Activated CD8-positive, alpha-beta memory T cell treated with anti-CD3 and anti-CD28 coated beads for 4 hours (primary cell): ENCODE data around the gene SLC29A4.
"Not testable (repeated sequence)": the region's sequence is repeated elsewhere in the genome, so short reads cannot be mapped to it uniquely, and the experiment has no call there.

Experiments
- DNase-seq, 2 donors: peaks; one replicate each; pipeline ENCODE4 v3.0.0-alpha.2; 2020; ENCODE audit warnings: low read depth in 2 of 2

Gene SLC29A4

DNA sequence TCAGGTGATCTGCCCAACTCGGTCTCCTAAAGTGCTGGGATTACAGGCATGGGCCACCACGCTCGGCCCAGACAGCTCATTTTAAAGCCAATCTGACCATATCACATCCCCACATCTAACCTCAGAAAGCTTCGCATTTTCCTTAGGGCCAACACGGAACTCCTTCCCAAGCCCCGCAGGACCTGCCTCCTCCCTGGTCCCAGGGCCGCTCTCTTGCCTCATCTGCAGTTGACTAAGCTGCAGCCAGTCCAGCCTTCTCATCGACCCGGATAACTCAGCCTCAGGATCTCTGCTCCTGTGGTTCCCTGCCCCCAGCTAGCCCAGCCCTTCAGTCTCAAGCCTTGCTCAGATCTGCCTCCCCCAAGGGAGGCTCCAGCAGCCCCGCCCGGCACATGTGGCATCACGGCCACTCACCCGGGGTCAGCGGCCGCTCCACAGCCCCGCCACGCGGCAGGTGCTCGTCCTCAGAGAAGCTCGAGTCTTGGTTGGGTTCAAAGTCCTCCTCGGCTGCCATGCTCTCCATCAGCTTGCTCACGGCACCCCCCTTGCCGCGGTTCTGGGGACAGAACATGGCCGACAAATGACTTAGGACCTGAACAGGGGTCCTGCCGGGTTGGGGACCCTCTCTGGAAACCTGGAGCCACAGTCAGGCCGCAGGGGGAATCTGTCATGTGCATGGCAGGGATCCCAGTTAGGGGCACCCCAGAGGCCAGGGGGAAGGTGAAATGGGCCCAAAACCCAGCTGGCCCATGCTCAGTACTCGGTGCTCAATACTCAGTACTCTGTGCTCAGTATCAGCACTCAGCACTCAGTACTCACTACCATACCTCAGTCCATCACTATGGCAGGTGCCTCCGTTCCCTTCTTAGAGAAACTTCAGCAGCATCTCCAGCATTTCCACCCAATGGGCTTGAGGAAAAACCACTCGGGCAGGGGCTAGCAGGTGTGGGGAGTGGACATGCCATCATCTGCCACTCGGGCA lies 41.3 kb downstream of the SLC29A4 start:
- not testable (repeated sequence) for DNase-seq

DNA sequence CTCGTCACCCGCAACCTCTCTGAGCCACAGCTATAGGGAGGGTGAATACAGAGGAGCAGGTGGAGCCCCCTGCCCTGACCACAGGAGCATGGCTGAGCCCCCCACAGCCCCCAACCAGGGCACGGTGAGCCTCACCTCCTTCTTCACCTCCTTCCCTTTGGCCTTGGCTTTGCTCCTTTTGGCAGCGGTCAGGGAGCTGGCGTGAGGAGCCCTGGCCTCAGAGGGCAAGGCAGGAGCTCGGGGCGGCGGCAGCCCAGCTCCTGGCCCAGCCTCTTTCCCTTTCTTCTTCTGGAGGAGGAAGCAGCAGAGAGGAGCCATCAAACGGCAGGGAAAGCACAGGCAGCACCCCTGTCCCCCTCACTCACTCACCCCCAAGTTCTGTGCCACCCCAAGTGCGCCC lies 42.2 kb downstream of the SLC29A4 start:
- DNase-seq: no peak

DNA sequence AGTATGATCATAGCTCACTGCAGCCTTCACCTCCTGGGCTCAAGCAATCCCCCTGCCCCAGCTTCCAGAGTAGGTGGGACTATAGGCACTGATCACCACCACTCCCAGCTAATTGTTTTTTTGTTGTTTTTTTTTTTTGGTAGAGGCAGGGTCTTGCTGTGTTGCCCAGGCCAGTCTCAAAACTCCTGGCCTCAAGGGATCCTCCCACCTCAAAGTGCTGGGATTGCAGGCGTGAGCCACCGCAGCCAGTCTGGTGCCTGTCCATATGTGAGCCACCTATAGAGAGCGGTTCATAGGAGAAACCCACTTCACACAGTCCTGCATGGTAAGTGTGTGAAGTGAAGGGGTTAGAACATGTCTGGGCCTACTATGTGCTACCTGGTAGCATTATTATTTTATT lies 47.5 kb downstream of the SLC29A4 start:
- DNase-seq: no peak

DNA sequence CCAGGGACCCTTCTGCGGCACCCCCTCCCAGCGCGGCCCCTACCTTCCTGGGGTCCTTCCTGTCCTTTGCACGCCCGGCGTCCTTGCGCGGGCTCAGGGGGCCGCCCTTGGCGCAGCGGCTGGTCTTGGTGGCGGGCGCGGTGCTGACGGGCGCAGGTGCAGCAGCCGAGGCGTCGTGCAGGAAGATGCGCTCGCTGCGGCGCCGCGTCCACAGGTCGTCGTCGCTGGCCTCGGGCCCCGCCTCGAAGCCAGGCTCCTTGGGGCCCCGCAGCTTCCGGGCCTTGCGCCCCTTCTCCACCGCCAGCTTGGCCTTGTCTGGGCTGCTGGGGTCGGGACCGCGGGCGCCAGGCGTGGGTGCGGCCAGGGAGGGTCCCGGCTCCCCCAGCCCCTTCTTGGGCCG lies 49.8 kb downstream of the SLC29A4 start:
- DNase-seq: no peak

DNA sequence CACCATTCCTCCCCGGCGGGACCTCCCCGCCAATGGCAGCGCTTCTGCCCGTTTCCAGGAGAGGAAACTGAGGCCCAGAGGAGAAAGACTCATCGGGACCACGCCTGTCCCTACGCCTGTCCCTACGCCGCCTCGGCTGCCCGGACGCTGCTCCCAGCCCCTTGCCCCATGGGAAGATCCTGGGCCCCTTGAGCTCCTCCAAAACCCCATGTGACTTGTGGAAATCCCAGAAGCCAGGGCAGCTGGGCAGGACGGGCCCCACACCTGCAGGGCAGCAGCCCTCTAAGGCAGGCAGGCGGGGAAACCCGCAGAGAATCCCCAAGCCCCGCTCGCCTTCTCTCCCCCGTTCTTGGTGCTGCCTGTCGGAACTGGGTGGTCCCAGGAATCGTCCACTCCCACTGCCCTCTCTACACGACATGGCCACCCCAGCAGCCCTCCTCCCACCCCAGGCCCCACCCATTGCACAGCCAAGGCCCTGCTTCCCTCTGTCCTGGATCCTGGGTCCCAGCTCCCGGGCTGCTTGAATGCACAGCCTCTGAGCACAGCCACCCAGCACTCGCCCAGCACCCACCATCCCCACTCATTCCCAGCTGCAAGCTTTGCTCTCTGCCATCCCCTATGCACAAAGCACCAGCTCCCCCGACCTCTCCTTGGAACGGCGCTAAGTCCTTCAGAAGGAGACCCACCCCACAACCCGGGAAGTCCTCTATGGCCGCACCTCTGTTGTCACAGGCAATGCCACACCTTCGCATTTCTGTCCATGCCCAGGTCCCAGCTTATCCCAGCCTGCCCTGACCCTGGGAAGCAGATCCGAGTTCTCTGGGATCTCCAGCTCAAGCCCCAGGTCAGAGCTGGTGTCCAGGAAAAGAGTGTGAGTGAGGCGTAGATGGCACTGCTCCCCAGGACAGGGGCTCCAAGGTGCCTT lies 50.6 kb downstream of the SLC29A4 start:
- DNase-seq: no peak

DNA sequence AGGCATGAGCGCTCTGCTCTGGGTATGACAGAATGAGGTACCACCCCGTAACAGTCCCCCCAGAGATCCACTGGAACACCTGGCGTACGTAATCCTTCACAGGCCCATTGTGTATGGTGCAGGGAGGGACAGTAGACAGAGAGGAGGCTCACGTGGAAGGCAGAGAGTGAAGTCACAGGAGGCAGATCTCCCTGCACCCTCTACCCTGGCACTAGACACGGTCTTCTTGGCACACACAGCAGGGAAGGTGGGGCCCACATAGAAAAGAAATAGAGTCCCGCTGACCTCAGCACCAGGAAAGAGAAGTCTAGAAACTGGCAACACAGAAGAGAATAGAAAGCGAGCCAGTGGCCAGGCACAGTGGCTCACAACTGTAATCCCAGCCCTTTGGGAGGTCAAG lies 51.9 kb downstream of the SLC29A4 start:
- DNase-seq: no peak

DNA sequence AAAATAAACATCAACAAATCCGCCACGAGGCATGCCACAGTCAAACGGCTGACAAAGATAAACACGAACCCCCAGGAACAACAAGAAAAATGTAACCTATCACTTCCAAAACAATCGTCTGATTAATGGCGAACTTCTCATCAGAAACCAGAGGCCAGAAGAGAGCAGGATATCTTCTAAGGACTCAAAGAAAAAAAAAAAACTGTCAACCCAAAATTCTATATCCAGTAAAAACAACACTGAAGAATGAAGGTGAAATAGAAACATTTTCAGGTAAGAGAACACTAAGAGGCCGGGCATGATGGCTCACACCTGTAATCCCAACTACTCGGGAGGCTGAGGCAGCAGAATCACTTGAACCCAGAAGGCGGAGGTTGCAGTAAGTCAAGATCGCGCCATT lies 54.3 kb downstream of the SLC29A4 start:
- no peak for DNase-seq

DNA sequence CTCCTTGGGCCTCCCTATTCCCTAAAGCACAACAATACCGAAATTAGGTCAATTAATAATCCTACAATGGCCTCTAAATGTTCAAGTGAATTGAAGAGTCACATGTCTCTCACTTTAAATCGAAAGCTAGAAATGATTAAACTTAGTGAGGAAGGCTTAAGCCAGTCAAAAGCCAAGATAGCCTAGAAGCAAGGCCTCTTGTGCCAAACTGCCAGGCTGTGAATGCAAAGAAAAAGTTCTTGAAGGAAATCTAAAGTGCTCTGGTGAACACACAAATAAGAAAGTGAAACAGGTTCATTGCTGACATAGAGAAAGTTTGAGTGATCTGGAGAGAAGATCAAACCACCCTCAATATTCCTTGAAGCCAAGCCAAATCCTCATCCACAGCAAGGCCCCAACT lies 57.2 kb downstream of the SLC29A4 start:
- no peak for DNase-seq

DNA sequence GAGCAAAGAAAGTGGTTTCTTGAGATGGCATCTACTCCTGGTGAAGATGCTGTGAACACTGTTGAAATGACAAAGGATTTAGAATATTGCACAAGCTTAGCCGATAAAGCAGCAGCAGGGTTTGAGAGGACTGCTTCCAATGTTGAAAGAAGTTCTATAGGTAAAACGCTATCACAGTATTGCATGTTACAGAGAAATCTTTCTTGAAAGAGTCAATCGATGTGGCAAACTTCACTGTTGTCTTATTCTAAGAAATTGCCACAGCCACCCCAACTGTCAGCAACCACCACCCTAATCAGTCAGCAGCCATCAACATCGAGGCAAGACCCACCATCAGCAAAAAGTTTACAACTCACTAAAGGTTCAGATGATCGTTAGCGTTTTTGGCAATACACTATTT lies 59.9 kb downstream of the SLC29A4 start:
- DNase-seq: no peak

DNA sequence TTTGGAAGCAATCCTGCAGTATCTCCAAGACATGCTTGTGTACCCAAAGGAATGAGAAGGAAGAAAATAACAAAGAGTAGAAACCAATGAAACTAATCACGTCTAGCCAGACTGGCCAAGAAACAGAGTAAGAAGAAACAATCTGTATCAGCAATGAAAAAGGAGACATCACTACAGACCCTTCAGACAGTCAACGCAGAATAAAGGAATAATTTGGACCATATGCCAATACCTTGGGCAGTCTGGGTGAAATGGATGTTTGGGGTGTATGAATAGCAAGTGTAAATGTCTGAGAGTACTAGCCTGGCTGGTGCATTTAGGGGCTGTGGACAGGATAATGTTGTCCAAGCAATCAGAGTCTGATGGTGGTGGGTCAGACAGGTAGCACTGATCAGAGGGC lies 61.1 kb downstream of the SLC29A4 start:
- no peak for DNase-seq

DNA sequence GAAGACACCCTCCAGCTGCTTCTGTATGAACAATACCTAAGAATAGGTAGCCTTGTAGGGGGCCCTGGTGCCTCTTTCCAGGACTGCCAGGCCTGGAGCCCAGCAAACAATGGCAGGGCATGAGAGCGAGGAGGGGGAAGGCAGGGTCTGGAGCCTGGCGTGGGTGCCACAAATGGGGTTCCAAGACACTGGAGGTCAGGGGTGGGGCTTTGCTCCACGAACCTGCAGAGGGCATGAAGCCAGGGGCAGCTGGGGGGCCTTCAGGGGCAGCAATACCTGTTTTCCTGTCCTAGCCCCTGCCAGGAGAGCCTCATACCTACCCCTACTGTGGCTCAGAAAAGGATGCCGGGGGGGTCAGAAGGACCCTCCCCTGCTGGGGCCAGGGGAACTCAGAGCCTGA lies 61.6 kb downstream of the SLC29A4 start:
- no peak for DNase-seq

DNA sequence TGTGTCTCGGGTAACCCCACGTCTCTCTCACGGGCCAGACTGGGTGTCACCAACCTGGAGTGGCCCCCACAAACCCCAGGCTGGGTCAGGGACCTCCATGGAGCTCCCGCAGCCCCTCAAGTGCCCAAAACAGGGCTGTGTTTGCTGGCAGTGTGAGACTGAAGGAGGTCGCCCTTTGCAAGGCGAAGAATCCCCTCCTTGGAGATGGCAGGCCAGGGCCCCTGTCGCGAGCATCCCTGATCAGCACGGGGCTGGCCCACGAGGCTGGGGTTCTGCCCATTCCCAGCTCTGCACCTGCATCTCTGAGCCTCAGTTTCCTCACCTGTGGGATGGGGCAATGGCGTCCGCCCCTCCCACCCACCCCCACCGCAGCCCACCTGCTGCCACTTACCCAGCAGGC lies 62.4 kb downstream of the SLC29A4 start:
- no peak for DNase-seq

DNA sequence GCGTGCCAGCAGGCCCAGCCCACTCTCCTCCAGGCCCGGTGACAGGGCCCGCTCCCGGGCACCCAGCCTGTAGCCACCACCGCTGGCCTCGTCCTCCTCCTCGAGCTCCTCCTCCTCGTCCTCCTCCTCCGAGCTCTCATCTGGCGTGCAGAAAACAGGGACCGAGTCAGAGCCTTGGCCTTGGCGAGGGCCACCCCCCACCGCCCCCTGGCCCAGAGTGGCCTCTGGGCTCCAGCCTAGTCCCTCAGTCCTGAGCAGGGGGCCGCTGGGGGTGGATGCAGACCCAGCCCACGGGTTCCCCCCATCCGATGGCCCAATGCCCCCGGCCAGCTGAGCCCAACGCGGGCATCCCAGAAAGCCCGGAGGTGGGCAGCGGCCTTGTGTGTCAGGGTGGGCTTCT lies 62.9 kb downstream of the SLC29A4 start:
- no peak for DNase-seq

DNA sequence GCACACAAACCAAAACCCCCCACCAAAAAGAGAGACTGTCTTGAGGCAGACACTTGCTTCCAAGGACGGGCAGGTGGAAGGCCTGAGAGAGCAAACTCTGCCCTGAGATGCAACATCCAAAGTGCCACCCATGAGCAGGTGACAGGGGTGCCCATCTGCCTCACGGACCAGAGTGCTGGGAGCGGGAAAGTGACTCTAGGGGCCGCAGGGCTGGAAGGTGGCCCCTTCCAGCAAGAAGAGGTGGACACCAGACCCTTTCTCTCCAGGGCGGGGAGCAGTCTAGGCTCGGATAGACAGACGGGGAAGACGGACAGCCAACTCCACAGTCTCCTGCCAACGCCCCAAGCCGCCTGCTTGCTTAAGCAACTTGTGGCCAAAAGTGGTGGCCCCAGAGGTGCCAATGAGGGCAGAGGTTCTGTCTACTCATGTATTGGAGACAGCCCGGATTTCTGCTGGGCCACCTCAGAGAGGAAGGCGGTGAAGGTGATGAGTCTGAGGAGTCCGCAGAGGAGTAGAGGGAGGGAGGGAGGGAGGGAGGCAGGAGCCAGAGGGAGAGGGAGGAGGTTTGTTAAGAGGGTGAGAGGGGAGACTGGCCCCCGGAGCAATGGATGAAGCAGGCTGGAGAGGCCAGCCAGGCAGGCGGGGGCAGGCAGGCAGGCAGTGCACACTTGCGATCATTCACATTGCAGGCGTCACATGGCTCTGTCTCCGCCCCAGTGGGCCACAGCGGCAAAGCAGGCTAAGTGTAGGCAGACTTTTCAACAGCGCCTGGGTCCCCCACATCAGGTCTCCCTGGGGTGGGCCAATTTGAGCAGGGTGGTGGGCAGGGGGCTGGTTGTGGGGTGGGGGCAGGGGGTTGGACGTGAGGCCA lies 65.6 kb downstream of the SLC29A4 start:
- no peak for DNase-seq

DNA sequence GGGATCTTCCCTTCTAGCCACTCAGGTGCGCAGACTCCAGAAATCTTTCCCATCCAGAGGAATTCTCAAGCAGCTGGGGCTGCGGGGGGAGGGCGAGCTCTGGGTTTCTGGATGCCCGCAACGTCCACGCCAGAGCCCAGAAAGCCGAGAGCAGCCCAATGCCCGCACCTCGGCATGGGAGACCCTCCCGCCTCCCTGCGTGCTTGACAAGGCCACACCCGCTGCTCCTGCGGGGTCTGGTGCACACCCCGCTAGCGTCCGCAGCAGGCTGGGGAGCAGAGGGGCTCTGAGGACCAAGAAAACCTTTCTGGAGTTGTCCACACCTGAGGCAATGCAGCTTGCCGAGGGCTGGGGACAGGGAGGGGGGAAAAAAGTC lies 66.2 kb downstream of the SLC29A4 start:
- no peak for DNase-seq

DNA sequence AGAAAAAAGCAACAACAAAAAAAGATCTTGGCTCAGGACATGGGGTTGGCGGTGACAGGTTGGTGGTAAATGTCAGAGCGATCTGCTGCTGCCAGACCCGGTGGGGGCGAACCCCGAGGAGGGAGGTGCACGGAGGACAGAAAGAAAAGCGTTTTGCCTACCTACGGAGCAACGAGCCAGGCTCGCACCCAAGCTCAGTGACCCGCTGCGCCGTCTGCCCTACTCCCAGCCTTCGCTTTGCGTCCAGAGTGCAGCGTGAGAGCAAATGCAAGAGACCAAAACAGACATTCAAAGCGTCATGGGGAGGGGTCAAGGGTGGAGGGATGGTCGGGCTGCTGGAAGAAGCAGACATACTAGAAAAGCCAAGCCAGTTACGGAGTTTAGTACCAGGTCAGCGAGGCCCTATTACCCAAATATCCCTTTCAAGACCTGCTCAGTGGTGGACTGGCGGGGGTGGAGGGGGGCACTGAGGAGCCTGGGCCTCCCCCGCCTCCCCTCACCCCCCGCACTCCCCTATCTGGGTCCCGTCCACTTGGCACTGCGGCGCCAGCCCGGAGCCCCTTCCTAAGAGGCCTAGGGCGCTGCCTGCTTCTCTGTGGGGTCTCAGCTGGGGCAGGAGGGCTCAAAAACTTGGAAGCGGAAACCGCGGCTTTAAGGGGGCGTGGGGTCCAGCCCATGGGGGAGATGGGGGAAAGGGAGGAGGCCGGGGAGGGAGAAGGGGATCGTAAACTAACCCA lies 66.9 kb downstream of the SLC29A4 start:
- DNase-seq: no peak

DNA sequence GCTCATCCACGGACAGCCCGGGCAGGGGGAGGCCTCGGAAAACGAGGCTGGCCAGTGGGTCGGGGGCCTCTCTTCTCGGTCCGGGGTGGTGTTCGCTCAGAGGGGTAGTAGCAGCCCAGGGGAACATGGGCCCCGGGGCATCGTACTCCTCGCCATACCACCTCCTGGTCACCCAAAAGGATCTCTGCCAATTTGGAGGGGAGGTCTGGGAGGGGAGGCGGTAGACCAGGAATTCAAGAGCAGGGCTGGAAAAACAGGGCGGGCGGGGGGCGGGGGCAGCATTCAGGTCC lies 67.4 kb downstream of the SLC29A4 start:
- DNase-seq: no peak

DNA sequence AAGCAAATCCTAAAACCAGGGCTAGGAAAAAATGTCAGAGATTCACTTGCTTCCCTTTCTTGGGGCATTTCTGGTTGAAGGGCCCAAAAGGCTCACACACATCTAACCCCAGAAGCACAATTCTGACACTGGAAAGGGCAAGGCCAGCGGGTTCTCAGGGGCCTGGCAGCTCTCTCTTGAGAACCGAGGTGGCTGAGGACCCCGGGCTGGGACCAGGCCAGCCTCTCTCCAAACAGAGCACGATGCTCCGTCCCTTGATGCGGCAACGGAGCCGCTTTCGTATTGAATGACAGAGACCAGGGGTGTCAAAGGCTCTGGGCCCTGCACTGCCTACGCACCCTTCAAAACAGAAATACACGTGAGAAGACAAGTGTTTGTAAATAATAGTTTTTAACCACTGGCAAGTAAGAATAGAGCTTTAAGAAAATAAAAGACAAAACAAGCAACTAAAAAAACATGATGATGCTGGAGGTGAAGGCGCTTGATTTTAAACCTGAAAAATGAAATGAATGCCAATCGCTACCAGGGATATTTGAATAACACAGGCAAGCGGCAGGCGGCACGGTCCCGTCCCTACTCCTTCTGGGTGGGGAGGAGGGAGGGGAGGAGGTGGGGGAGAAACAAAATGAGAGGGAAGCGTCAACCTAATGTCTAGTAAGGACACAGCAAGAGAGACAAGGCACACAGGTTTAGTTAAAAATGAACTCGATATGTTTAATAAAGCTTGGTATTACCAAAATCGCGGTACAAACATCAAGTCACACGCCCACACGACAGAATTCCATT lies 68.0 kb downstream of the SLC29A4 start:
- DNase-seq: no peak

DNA sequence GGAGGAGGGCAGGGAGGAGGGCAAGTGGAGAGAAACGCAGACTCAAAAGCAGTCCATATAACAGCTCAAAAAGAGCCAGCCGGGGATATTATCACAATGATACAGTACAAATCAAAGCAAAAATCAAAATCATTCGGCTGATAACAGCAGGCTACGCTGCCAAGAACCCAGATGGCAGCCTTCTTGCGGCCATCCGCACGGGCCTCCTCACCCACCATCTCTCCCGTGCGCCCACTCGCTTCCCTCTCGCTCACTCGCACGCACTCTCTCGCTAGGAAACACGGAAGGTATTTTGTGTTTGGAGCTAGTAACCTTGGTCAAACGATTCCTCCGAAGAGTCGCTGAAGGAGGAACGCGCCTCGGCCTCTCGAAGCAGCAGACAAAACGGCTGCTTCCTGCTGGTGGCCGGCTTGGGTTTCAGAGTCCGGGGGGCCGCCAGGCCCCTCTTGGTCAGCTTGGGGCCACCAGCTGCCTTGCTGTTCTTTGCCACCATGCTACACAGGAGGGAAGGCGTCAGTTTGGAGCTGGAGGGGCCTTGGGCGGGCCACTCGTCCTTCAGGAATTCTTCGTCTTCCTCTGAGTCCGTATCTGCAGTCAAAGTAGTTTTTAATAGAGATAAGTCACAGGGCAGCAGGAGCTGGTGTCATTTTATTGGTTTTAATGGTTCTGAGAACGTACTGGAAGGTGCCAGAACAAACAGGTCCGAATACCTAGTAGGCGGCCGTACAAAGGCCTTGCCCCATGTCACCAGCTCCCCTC lies 68.9 kb downstream of the SLC29A4 start:
- DNase-seq: no peak
